HepG2 (cell line): ENCODE measurements around the gene TLR2. TPM values are rescaled to one million over a fixed set of nuclear protein-coding genes. Genes with fewer than 3 reads are reported as not detected.

Experiments
- ATAC-seq: fragments of 200-7000 bp; cut with Tn5 transposase; 3 replicates; pipeline ENCODE4 v1.9.1; 2020; ENCODE audit warnings: mild to moderate bottlenecking, moderate library complexity
- BruUV-seq: library from RNA; stranded (reverse); fragments of 400-500 nt; replicated peaks from 2 replicates; lab custom pipeline; 2021; lab: Mats Ljungman, UMichigan
- CTCF ChIA-PET: fragments of 300-600 bp; formaldehyde crosslinking; extraction: SDS; loops from one replicate; lab custom pipeline; 2021; ENCODE audit warnings: low total read pairs, inconsistent platforms, low intra/inter-chr PET ratio; lab: Yijun Ruan, JAX
- POLR2A ChIA-PET: fragments of 350-600 bp; sonication (Branson Sonifier 250); formaldehyde crosslinking; loops from one replicate; lab custom pipeline; 2020; ENCODE audit warnings: antibody characterized with exemption, inconsistent platforms; lab: Yijun Ruan, JAX
- DNase-seq: peaks from one replicate; pipeline ENCODE4 v3.0.0-alpha.2; 2015; ENCODE audit warnings: low spot score
- FAIRE-seq: peaks from 3 replicates; lab custom pipeline; 2011; peaks lifted over from hg19 to GRCh38; lab: Jason Lieb, UNC
- H2AFZ ChIP-seq: one replicate; pipeline ENCODE4 v1.6.1; 2011; ENCODE audit warnings: low read length, inconsistent platforms
- H3K27ac ChIP-seq: fragments of 300-600 bp; 3 replicates; pipeline ENCODE4 v1.8.0; 2011; ENCODE audit warnings: mixed run types, mild to moderate bottlenecking, mixed read lengths, low read length, inconsistent platforms; ENCODE audit not compliant: insufficient read depth; ENCODE audit errors: extremely low read length
- H3K27me3 ChIP-seq, 2 experiments: fragments of 200-600 bp in 1 of 2; 2 replicates in 1 of 2; 3 replicates in 1 of 2; pipeline versions ENCODE4 v1.6.0 to v1.8.0; 2011; ENCODE audit warnings: low read length in 2 of 2, mild to moderate bottlenecking in 2 of 2, moderate library complexity in 2 of 2, inconsistent platforms in 1 of 2; ENCODE audit not compliant: insufficient read depth in 2 of 2, control insufficient read depth in 1 of 2
- H3K36me3 ChIP-seq, 2 experiments: fragments of 200-600 bp in 1 of 2; replicated peaks in 1 of 2; 2 replicates in 1 of 2; 3 replicates in 1 of 2; pipeline versions ENCODE4 v1.5.1 to v1.8.0; 2011; ENCODE audit warnings: low read length in 2 of 2, inconsistent platforms in 1 of 2; ENCODE audit not compliant: insufficient read depth in 2 of 2, control insufficient read depth in 1 of 2
- H3K4me1 ChIP-seq: 2 replicates; pipeline ENCODE4 v1.5.1; 2012; ENCODE audit warnings: low read length, inconsistent platforms; ENCODE audit not compliant: insufficient read depth
- H3K4me2 ChIP-seq: 2 replicates; pipeline ENCODE4 v1.6.0; 2011; ENCODE audit warnings: low read depth, low read length, inconsistent platforms
- H3K4me3 ChIP-seq, 3 experiments: fragments of 200-600 bp in 1 of 3; sonication (generic), shearing (Covaris generic) in 1 of 3; replicated peaks in 1 of 3; 2 replicates each; pipeline ENCODE4 v1.5.1; 2011 to 2016; ENCODE audit warnings: low read length in 3 of 3, inconsistent platforms in 2 of 3, low read depth in 2 of 3, mild to moderate bottlenecking in 2 of 3, control low read depth in 1 of 3, mixed read lengths in 1 of 3; ENCODE audit not compliant: insufficient read depth in 1 of 3
- H3K79me2 ChIP-seq: one replicate; pipeline ENCODE4 v1.6.1; 2011; ENCODE audit warnings: low read length, inconsistent platforms; ENCODE audit not compliant: insufficient read depth
- H3K9ac ChIP-seq: 2 replicates; pipeline ENCODE4 v1.6.0; 2011; ENCODE audit warnings: mild to moderate bottlenecking, low read depth, low read length, inconsistent platforms; ENCODE audit not compliant: insufficient read depth
- H3K9me3 ChIP-seq: 2 replicates; pipeline ENCODE4 v1.5.1; 2012; ENCODE audit warnings: mild to moderate bottlenecking, low read length
- H4K20me1 ChIP-seq: 2 replicates; pipeline ENCODE4 v1.6.0; 2011; ENCODE audit warnings: inconsistent platforms, mild to moderate bottlenecking, low read length, moderate library complexity; ENCODE audit not compliant: insufficient read depth
- FOXC1 ChIP-seq: sonication (generic); formaldehyde crosslinking; IDR thresholded peaks from 2 replicates; pipeline ENCODE4 v1.8.0; 2022; ENCODE audit warnings: mild to moderate bottlenecking, missing genetic modification reagents, borderline replicate concordance
- KLF12 ChIP-seq: sonication (generic); formaldehyde crosslinking; IDR thresholded peaks from 2 replicates; pipeline ENCODE4 v1.4.0; 2020; ENCODE audit warnings: missing genetic modification reagents, borderline replicate concordance
- NFIB ChIP-seq: sonication (generic); formaldehyde crosslinking; IDR thresholded peaks from 2 replicates; pipeline ENCODE4 v1.9.0; 2021; ENCODE audit warnings: missing genetic modification reagents, mild to moderate bottlenecking, borderline replicate concordance
- PRPF4 ChIP-seq: fragments of 200-400 bp; formaldehyde crosslinking; IDR thresholded peaks from 2 replicates; pipeline ENCODE4 v1.6.1; 2016; ENCODE audit warnings: low read length, low read depth; ENCODE audit not compliant: poor library complexity, severe bottlenecking
- ZNF10 ChIP-seq: sonication (generic); formaldehyde crosslinking; IDR thresholded peaks from 2 replicates; pipeline ENCODE4 v1.4.0; 2020; ENCODE audit warnings: mild to moderate bottlenecking, low read depth, missing genetic modification reagents, borderline replicate concordance
- WGBS: methylation state at CpG from one replicate; pipeline ENCODE4 v1.1.6; 2017; ENCODE audit warnings: low lambda C conversion rate; 5-methylcytosine and 5-hydroxymethylcytosine counted together
- in situ Hi-C: cut with HindIII; loops from 2 replicates; pipeline ENCODE4 v1.10.0; 2017; ENCODE audit warnings: low pct_unique_long_range_greater_than_20kb; ENCODE audit not compliant: extremely low pct_ligation_motif_present
- intact Hi-C: fragments of 100-400 bp; cut with micrococcal nuclease; formaldehyde crosslinking; loops from one replicate; pipeline ENCODE4 v1.10.0; 2022; ENCODE audit not compliant: unreplicated experiment
- polyA plus RNA-seq, 8 experiments: library from polyadenylated mRNA; depleted of rRNA in 3 of 8; stranded (reverse) in 7 of 8; unstranded in 1 of 8; fragments of >200 nt; fragmentation: Illumina TruSeq in 4 of 8; extraction: Trizol in 4 of 8; gene quantifications; 2 replicates each; pipeline versions ENCODE4 v1.2.1 to v1.2.3, GENCODE V29; 2011 to 2016; ENCODE audit warnings: low read depth in 4 of 8, missing spikeins in 1 of 8, mixed read lengths in 1 of 8; ENCODE audit not compliant: insufficient read depth in 1 of 8
- total RNA-seq, 5 experiments: library from RNA; depleted of rRNA; stranded (reverse); fragments of >200 nt; fragmentation: Illumina TruSeq; extraction: Trizol; gene quantifications; 2 replicates each; pipeline ENCODE4 v1.2.3, GENCODE V29; 2016; ENCODE audit warnings: low read depth in 1 of 5
- TF ChIP-seq, protein P1 (sequence below): IDR thresholded peaks from 2 replicates; pipeline ENCODE4 v1.6.1; 2016; ENCODE audit warnings: low read depth
- TF ChIP-seq, protein P2 (sequence below): sonication (generic); formaldehyde crosslinking; IDR thresholded peaks from 2 replicates; pipeline ENCODE4 v1.5.0; 2020; ENCODE audit warnings: mild to moderate bottlenecking, missing genetic modification reagents
- TF ChIP-seq, protein P3 (sequence below): sonication (generic); formaldehyde crosslinking; IDR thresholded peaks from 2 replicates; pipeline ENCODE4 v1.8.1; 2022; ENCODE audit warnings: mild to moderate bottlenecking, missing genetic modification reagents

Gene TLR2
- total and polyA plus RNA-seq, 2 of the 13 experiments (the other 11 are each of a cell fraction or from before 2014, with no cell fraction given), result 0.63 to 0.73 TPM

DNA sequence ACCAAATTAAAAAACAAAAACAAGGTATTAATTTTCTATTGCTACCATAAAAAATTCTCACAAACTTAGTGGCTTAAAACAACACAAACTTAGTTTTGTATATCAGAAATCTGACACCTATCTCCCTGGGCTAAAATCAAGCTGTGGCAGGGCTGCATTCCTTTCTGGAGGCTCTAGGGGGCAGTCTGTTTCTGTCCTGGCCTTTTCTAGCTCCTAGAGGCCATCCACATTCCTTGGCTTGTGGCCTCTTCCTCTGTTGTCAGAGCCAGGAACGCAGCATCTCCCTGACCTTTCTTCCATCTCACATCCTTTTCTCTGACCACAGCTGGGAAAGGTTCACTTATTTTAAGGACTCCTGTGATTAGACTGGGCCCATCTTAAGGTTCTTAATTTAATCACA, 38.9 kb upstream of the TLR2 start (continued):
- TF ChIP-seq FOXC1 (CRISPR knock-in tag), result no peak
- TF ChIP-seq, protein P1, sequence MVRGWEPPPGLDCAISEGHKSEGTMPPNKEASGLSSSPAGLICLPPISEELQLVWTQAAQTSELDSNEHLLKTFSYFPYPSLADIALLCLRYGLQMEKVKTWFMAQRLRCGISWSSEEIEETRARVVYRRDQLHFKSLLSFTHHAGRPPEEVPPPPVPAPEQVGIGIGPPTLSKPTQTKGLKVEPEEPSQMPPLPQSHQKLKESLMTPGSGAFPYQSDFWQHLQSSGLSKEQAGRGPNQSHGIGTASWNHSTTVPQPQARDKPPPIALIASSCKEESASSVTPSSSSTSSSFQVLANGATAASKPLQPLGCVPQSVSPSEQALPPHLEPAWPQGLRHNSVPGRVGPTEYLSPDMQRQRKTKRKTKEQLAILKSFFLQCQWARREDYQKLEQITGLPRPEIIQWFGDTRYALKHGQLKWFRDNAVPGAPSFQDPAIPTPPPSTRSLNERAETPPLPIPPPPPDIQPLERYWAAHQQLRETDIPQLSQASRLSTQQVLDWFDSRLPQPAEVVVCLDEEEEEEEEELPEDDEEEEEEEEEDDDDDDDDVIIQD (CRISPR knock-in tag), result no peak

DNA sequence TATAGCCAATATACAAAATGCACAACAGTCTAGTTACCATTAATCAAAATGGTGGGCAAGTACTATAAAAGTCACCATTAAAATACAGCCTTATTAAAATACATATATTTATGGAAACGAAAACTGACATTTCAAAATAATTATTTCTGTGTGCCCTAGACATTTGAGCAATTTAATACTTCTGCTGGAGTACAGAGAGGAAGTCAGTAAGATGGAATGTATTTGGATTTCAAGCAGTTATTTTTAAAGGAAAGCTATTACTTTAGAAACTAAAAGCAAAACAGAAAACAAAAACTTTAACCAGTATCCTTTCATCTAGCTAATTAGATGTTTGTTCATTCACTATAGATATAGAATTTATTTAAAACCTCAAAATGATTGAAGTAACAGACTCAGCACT, 37.8 kb upstream of the TLR2 start:
- Histone ChIP-seq H3K79me2 (no peaks in the 10 kb centered on the region), H4K20me1 (no peaks in the 10 kb centered on the region), H3K27me3 (0 out of 5 replicates have a peak, but pooled peaks cover 0 to 3% of the 10 kb centered on the region in 2 experiments), H3K9ac (no peak overlapping the region), H3K36me3 (no peaks in the 10 kb centered on the region), H3K4me2 (no peak overlapping the region), H2AFZ (no peak overlapping the region), H3K9me3 (peaks cover 5% of the 10 kb centered on the region), H3K27ac (no peak overlapping the region), H3K4me1 (no peaks in the 10 kb centered on the region), H3K4me3 (no peak overlapping the region)
- ChIA-PET POLR2A (no interaction called here), CTCF (no interaction called here)
- DNase-seq (no peak), FAIRE-seq (no peak), ATAC-seq (no peak)
- WGBS, result 29% methylated on average over 1 of the region's 1 CpG
- in situ Hi-C loops, result no loop called here
- intact Hi-C loops, result loop anchor here (10.0 kb wide), 1 partner anchor 211 kb away; no protein-coding TSS in a partner anchor
- BruUV-seq, result no TSS peak
- TF ChIP-seq ZNF10 (no peak), KLF12 (no peak), NFIB (CRISPR knock-in tag) (no peak)

DNA sequence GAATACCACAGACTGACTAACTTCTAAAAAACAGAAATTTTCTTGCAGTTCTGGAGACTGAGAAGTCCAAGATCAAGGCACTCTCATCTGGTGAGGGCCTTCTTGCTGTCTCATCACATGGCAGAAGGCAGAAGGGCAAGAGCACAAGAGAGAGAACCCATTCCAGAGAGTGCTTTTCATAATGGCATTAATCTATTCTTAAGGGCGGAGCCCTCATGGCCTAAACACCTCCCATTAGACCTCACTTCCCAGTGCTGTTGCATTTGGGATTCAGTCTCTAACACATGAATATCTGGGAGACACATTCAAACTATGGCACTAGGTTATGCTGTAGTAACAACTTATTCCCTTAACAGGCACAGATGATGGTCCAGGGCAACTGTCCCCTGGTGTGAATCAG, 37.1 kb upstream of the TLR2 start:
- H3K4me3 ChIP-seq, result no peak overlapping the region
- no TSS peak for BruUV-seq
- in situ Hi-C loops (no loop called here), intact Hi-C loops (loop anchor here (10.0 kb wide), 1 partner anchor 212 kb away; no protein-coding TSS in a partner anchor)
- FAIRE-seq (no peak), ATAC-seq (no peak), DNase-seq (no peak)
- 75% methylated on average over 1 of the region's 1 CpG for WGBS
- peaks cover 5% of the 10 kb centered on the region for H3K9me3 ChIP-seq
- H4K20me1 ChIP-seq, result no peaks in the 10 kb centered on the region
- no peak overlapping the region for H3K4me2 ChIP-seq
- no peaks in the 10 kb centered on the region for H3K36me3 ChIP-seq
- H3K9ac ChIP-seq, result no peak overlapping the region
- POLR2A ChIA-PET, result no interaction called here
- no peaks in the 10 kb centered on the region for H3K79me2 ChIP-seq
- no peak overlapping the region for H2AFZ ChIP-seq
- no peaks in the 10 kb centered on the region for H3K4me1 ChIP-seq
- H3K27ac ChIP-seq, result no peak overlapping the region
- CTCF ChIA-PET, result no interaction called here
- H3K27me3 ChIP-seq, result 0 out of 5 replicates have a peak, but pooled peaks cover 0 to 4% of the 10 kb centered on the region in 2 experiments
- TF ChIP-seq, protein P2, sequence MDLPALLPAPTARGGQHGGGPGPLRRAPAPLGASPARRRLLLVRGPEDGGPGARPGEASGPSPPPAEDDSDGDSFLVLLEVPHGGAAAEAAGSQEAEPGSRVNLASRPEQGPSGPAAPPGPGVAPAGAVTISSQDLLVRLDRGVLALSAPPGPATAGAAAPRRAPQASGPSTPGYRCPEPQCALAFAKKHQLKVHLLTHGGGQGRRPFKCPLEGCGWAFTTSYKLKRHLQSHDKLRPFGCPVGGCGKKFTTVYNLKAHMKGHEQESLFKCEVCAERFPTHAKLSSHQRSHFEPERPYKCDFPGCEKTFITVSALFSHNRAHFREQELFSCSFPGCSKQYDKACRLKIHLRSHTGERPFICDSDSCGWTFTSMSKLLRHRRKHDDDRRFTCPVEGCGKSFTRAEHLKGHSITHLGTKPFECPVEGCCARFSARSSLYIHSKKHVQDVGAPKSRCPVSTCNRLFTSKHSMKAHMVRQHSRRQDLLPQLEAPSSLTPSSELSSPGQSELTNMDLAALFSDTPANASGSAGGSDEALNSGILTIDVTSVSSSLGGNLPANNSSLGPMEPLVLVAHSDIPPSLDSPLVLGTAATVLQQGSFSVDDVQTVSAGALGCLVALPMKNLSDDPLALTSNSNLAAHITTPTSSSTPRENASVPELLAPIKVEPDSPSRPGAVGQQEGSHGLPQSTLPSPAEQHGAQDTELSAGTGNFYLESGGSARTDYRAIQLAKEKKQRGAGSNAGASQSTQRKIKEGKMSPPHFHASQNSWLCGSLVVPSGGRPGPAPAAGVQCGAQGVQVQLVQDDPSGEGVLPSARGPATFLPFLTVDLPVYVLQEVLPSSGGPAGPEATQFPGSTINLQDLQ, result no peak
- TF ChIP-seq PRPF4, result no peak
- TF ChIP-seq, protein P3, sequence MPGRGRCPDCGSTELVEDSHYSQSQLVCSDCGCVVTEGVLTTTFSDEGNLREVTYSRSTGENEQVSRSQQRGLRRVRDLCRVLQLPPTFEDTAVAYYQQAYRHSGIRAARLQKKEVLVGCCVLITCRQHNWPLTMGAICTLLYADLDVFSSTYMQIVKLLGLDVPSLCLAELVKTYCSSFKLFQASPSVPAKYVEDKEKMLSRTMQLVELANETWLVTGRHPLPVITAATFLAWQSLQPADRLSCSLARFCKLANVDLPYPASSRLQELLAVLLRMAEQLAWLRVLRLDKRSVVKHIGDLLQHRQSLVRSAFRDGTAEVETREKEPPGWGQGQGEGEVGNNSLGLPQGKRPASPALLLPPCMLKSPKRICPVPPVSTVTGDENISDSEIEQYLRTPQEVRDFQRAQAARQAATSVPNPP (CRISPR knock-in tag), result no peak
